ENCODE data around the gene RHCE.
"Not testable (repeated sequence)": the region's sequence is repeated elsewhere in the genome, so short reads cannot be mapped to it uniquely, and the experiment has no call there.

DNA sequence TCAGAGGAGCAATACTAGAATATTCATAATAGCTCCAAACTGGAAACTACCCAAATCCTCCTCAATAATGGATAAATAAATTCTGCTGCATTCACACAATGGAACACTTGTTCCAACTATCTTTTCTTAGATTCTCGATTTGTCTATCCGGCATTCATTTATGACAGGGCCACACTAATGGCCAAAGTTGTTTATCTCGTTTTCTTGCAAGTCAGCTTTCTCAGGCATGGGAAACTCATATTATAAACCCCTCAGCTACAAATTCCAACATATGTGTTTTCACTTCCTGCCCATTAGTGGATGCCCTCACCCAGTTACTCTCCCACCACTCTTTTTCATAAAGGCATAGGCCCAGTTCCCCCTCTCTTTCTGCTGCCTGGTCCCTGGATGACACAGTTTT, 42.3 kb downstream of the RHCE start:
- TF ChIP-seq, protein P1, sequence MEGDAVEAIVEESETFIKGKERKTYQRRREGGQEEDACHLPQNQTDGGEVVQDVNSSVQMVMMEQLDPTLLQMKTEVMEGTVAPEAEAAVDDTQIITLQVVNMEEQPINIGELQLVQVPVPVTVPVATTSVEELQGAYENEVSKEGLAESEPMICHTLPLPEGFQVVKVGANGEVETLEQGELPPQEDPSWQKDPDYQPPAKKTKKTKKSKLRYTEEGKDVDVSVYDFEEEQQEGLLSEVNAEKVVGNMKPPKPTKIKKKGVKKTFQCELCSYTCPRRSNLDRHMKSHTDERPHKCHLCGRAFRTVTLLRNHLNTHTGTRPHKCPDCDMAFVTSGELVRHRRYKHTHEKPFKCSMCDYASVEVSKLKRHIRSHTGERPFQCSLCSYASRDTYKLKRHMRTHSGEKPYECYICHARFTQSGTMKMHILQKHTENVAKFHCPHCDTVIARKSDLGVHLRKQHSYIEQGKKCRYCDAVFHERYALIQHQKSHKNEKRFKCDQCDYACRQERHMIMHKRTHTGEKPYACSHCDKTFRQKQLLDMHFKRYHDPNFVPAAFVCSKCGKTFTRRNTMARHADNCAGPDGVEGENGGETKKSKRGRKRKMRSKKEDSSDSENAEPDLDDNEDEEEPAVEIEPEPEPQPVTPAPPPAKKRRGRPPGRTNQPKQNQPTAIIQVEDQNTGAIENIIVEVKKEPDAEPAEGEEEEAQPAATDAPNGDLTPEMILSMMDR (IDR thresholded peaks at IDR 0.05): not testable (repeated sequence)
- not testable (repeated sequence) for TF ChIP-seq POLR2A (IDR thresholded peaks at IDR 0.05)

Data from breast epithelium (tissue), 3 donors.